Chondrocyte (in vitro differentiated cells): ENCODE results near the gene TPMT. TPM values are rescaled to one million over a fixed set of nuclear protein-coding genes. Genes with fewer than 3 reads are reported as not detected.

ENCODE experiments used
- DNase-seq: peaks from one replicate; pipeline ENCODE4 v3.0.0; 2021; ENCODE audit warnings: mixed read lengths, low spot score
- H3K27ac Mint-ChIP-seq: one replicate; pipeline ENCODE4 v1.8.0; 2021; ENCODE audit warnings: mild to moderate bottlenecking, moderate library complexity, mixed read lengths; ENCODE audit not compliant: unreplicated experiment
- H3K27me3 Mint-ChIP-seq: 2 replicates; pipeline ENCODE4 v1.8.0; 2021; ENCODE audit warnings: low read depth, mixed read lengths
- H3K36me3 Mint-ChIP-seq: 2 replicates; pipeline ENCODE4 v1.8.0; 2021; ENCODE audit warnings: low read depth, mixed read lengths
- H3K4me1 Mint-ChIP-seq: 2 replicates; pipeline ENCODE4 v1.8.0; 2021; ENCODE audit warnings: low read depth, mild to moderate bottlenecking, mixed read lengths
- H3K4me3 Mint-ChIP-seq: one replicate; pipeline ENCODE4 v1.8.0; 2021; ENCODE audit warnings: mild to moderate bottlenecking, moderate library complexity, mixed read lengths; ENCODE audit not compliant: unreplicated experiment
- H3K9me3 Mint-ChIP-seq: 2 replicates; pipeline ENCODE4 v1.8.0; 2021; ENCODE audit warnings: low read depth, mixed read lengths
- CTCF ChIP-seq: fragments of 200-600 bp; sonication (generic); IDR thresholded peaks from 2 replicates; pipeline ENCODE4 v1.5.0; 2021; ENCODE audit warnings: antibody characterized with exemption, mild to moderate bottlenecking, moderate library complexity
- total RNA-seq: library from RNA; stranded (reverse); gene quantifications from 3 replicates; pipeline ENCODE4 v1.2.1, GENCODE V29; 2021

TPMT gene
- total RNA-seq, 1 donor from 2014 or later, result 6.7 TPM

GRCh38 chr6:18148304-18149025 lies 6.4 kb downstream of the TPMT start:
- no peak for DNase-seq
- Mint-ChIP-seq H3K27ac (no peak overlapping the region), H3K4me1 (peaks cover 11% of the 10 kb centered on the region), H3K9me3 (no peaks in the 10 kb centered on the region), H3K36me3 (no peaks in the 10 kb centered on the region), H3K27me3 (no peaks in the 10 kb centered on the region), H3K4me3 (no peak overlapping the region)
- no peak for TF ChIP-seq CTCF

- H3K4me3 Mint-ChIP-seq, result no peak overlapping the region
- peaks cover 7% of the 10 kb centered on the region for H3K4me1 Mint-ChIP-seq
- H3K9me3 Mint-ChIP-seq, result no peaks in the 10 kb centered on the region
- H3K36me3 Mint-ChIP-seq, result peaks cover under 1% of the 10 kb centered on the region
- TF ChIP-seq CTCF, result no peak
- no peak for DNase-seq
- no peaks in the 10 kb centered on the region for H3K27me3 Mint-ChIP-seq
- H3K27ac Mint-ChIP-seq, result no peak overlapping the region
Measured at GRCh38 chr6:18147616-18148015, 7.3 kb downstream of the TPMT start.

GRCh38 chr6:18147160-18147559 lies 7.7 kb downstream of the TPMT start:
- H3K4me1 Mint-ChIP-seq, result peaks cover 6% of the 10 kb centered on the region
- no peaks in the 10 kb centered on the region for H3K9me3 Mint-ChIP-seq
- peaks cover 3% of the 10 kb centered on the region for H3K36me3 Mint-ChIP-seq
- no peaks in the 10 kb centered on the region for H3K27me3 Mint-ChIP-seq
- TF ChIP-seq CTCF, result no peak
- DNase-seq, result no peak
- no peak overlapping the region for H3K27ac Mint-ChIP-seq
- H3K4me3 Mint-ChIP-seq, result no peak overlapping the region

GRCh38 chr6:18142591-18142861 lies 12.4 kb downstream of the TPMT start:
- TF ChIP-seq CTCF, result no peak
- H3K27ac Mint-ChIP-seq, result no peak overlapping the region
- no peaks in the 10 kb centered on the region for H3K4me1 Mint-ChIP-seq
- H3K36me3 Mint-ChIP-seq, result peaks cover 5% of the 10 kb centered on the region
- no peak overlapping the region for H3K4me3 Mint-ChIP-seq
- H3K27me3 Mint-ChIP-seq, result no peaks in the 10 kb centered on the region
- no peaks in the 10 kb centered on the region for H3K9me3 Mint-ChIP-seq
- DNase-seq, result no peak

GRCh38 chr6:18141805-18142590 lies 12.9 kb downstream of the TPMT start:
- no peak overlapping the region for H3K4me3 Mint-ChIP-seq
- H3K27ac Mint-ChIP-seq, result no peak overlapping the region
- H3K36me3 Mint-ChIP-seq, result peaks cover 5% of the 10 kb centered on the region
- DNase-seq, result no peak
- no peaks in the 10 kb centered on the region for H3K4me1 Mint-ChIP-seq
- no peaks in the 10 kb centered on the region for H3K9me3 Mint-ChIP-seq
- no peak for TF ChIP-seq CTCF
- no peaks in the 10 kb centered on the region for H3K27me3 Mint-ChIP-seq
